SK-N-SH (cell line): ENCODE measurements around the gene PSKH1. TPM values are rescaled to one million over a fixed set of nuclear protein-coding genes. Genes with fewer than 3 reads are reported as not detected.
A peak's percentile ranks its signal among the peaks of the same experiment; 100 is the strongest.

Experiments used
- CHD2 ChIP-seq: fragments of 150-350 bp; IDR thresholded peaks from 2 replicates; pipeline ENCODE4 v1.6.1; 2018; ENCODE audit warnings: low read length; ENCODE audit not compliant: partially characterized antibody
- CTCF ChIP-seq: fragments of 200-600 bp; sonication (generic); IDR thresholded peaks from 2 replicates; pipeline ENCODE4 v1.6.1; 2017; ENCODE audit warnings: antibody characterized with exemption, mild to moderate bottlenecking, moderate library complexity
- ELF1 ChIP-seq: IDR thresholded peaks from 2 replicates; pipeline ENCODE4 v1.4.0; 2012
- EP300 ChIP-seq, 2 experiments: IDR thresholded peaks; 2 replicates each; pipeline versions ENCODE4 v1.4.0 to v1.6.1; 2012; ENCODE audit warnings: borderline replicate concordance in 1 of 2, low read depth in 1 of 2, low read length in 1 of 2
- EZH2phosphoT487 ChIP-seq: fragments of 200-600 bp; sonication (generic); IDR thresholded peaks from 2 replicates; pipeline ENCODE4 v1.6.1; 2017; ENCODE audit warnings: low read depth, mixed run types, mild to moderate bottlenecking, antibody characterized with exemption, moderate library complexity, borderline replicate concordance
- FOSL2 ChIP-seq: IDR thresholded peaks from 2 replicates; pipeline ENCODE4 v1.4.0; 2012; ENCODE audit warnings: low read depth, mild to moderate bottlenecking, moderate library complexity, borderline replicate concordance
- FOXJ3 ChIP-seq: sonication (generic); formaldehyde crosslinking; IDR thresholded peaks from 2 replicates; pipeline ENCODE4 v1.5.1; 2020; ENCODE audit warnings: mild to moderate bottlenecking, missing genetic modification reagents
- GABPA ChIP-seq: IDR thresholded peaks from 2 replicates; pipeline ENCODE4 v1.4.0; 2012; ENCODE audit warnings: low read depth, mild to moderate bottlenecking
- IRF3 ChIP-seq: fragments of 150-350 bp; IDR thresholded peaks from 2 replicates; pipeline ENCODE4 v1.6.1; 2016; ENCODE audit warnings: mild to moderate bottlenecking, low read depth, low read length
- JUND ChIP-seq: IDR thresholded peaks from 2 replicates; pipeline ENCODE4 v1.4.0; 2012
- MEF2A ChIP-seq: IDR thresholded peaks from 2 replicates; pipeline ENCODE4 v1.4.0; 2012; ENCODE audit warnings: low read depth, borderline replicate concordance
- MXI1 ChIP-seq: IDR thresholded peaks from 2 replicates; pipeline ENCODE4 v1.6.1; 2012; ENCODE audit warnings: mild to moderate bottlenecking, low read depth, low read length, improper control_type of control experiment
- NFIC ChIP-seq: IDR thresholded peaks from 2 replicates; pipeline ENCODE4 v1.4.0; 2012; ENCODE audit warnings: borderline replicate concordance
- POLR2AphosphoS5 ChIP-seq: IDR thresholded peaks from 2 replicates; pipeline ENCODE4 v1.6.1; 2012; ENCODE audit warnings: low read depth, low read length
- RFX5 ChIP-seq: IDR thresholded peaks from 2 replicates; pipeline ENCODE4 v1.6.1; 2012; ENCODE audit warnings: mild to moderate bottlenecking, improper control_type of control experiment, low read length
- RXRA ChIP-seq: IDR thresholded peaks from 2 replicates; pipeline ENCODE4 v1.4.0; 2012; ENCODE audit warnings: low read depth, mild to moderate bottlenecking, borderline replicate concordance
- TAF1 ChIP-seq: IDR thresholded peaks from 2 replicates; pipeline ENCODE4 v1.6.1; 2012; ENCODE audit warnings: low read depth, mild to moderate bottlenecking, low read length, moderate library complexity, borderline replicate concordance
- TCF12 ChIP-seq: IDR thresholded peaks from 2 replicates; pipeline ENCODE4 v1.4.0; 2012
- TEAD4 ChIP-seq: IDR thresholded peaks from 2 replicates; pipeline ENCODE4 v1.4.0; 2012; ENCODE audit warnings: mild to moderate bottlenecking, borderline replicate concordance; ENCODE audit not compliant: insufficient read depth
- YY1 ChIP-seq: IDR thresholded peaks from 2 replicates; pipeline ENCODE4 v1.4.0; 2012; ENCODE audit warnings: low read depth, mild to moderate bottlenecking
- polyA plus RNA-seq, 3 experiments: library from polyadenylated mRNA; depleted of rRNA; stranded (reverse); fragments of >200 nt; gene quantifications; 2 replicates each; pipeline ENCODE4 v1.2.3, GENCODE V29; 2012
- TF ChIP-seq, protein P1 (sequence below): IDR thresholded peaks from 2 replicates; pipeline ENCODE4 v1.6.1; 2012; ENCODE audit warnings: mild to moderate bottlenecking, low read depth, low read length, moderate library complexity

The PSKH1 gene
- polyA plus RNA-seq, 1 of the 3 experiments (the other 2 are of a cell fraction) = 30.1 TPM

DNA sequence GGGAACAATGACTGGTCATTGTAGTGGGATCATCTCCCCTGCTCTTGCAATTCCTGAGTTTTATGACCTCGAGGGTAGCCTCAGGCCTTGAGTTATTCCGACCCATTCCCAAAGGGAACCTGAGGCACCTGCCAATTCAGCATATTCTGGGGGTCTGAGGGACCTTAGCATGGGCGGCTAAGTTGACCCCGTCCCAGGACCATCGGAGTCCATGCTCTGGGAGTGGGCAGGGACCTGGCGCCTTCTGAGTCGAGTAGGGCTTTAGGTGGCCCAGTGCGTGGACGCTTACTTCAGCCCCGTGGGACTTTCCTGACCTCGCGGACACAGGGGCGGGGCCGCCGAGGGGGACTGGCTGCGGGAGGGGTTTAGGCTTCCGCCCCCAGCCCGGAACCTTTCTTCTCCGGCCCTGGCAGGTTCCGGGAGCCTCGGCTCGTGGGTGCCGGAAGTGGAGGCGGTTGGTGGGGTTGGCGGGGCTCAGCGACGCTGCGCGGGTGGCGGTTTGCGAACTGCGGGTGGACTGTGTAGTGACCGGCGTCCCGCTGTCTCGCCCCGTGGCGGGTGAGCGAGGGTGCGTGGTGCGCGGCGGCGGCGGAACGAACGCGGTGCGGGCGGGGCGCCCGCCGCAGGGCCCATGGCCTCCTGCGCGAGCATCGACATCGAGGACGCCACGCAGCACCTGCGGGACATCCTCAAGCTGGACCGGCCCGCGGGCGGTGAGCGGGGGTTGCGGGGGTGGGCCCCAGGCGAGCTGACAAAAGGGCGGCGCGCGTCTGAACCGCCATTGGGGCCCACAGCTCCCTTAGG lies 20.2 kb upstream of the PSKH1 start, which contains the start of gene EDC4 (continued):
- TF ChIP-seq TAF1 (peak; percentile 85), MXI1 (peak; percentile 49; the same call in 1 of the 2 replicates), EP300 (IDR thresholded peaks at IDR 0.05; ENCODE audit: borderline replicate concordance in 1 of 2, low read depth in 1 of 2, low read length in 1 of 2) (peak in 1 of 2 experiments; percentile 54; a peak in 1 of 4 replicates), TEAD4 (no peak), NFIC (peak; percentile 33; the same call in 1 of the 2 replicates), EZH2phosphoT487 (no peak), CTCF (no peak), IRF3 (no peak), CHD2 (peak; percentile 88), POLR2AphosphoS5 (peak; percentile 91), MEF2A (no peak), TCF12 (no peak), RXRA (no peak), FOXJ3 (no peak), FOSL2 (peak; percentile 33; the same call in 1 of the 2 replicates), JUND (peak; percentile 32; the same call in 1 of the 2 replicates), RFX5 (no peak), GABPA (peak; percentile 90), YY1 (peak; percentile 29; the same call in 1 of the 2 replicates), ELF1 (peak; percentile 73)
- TF ChIP-seq, protein P1, sequence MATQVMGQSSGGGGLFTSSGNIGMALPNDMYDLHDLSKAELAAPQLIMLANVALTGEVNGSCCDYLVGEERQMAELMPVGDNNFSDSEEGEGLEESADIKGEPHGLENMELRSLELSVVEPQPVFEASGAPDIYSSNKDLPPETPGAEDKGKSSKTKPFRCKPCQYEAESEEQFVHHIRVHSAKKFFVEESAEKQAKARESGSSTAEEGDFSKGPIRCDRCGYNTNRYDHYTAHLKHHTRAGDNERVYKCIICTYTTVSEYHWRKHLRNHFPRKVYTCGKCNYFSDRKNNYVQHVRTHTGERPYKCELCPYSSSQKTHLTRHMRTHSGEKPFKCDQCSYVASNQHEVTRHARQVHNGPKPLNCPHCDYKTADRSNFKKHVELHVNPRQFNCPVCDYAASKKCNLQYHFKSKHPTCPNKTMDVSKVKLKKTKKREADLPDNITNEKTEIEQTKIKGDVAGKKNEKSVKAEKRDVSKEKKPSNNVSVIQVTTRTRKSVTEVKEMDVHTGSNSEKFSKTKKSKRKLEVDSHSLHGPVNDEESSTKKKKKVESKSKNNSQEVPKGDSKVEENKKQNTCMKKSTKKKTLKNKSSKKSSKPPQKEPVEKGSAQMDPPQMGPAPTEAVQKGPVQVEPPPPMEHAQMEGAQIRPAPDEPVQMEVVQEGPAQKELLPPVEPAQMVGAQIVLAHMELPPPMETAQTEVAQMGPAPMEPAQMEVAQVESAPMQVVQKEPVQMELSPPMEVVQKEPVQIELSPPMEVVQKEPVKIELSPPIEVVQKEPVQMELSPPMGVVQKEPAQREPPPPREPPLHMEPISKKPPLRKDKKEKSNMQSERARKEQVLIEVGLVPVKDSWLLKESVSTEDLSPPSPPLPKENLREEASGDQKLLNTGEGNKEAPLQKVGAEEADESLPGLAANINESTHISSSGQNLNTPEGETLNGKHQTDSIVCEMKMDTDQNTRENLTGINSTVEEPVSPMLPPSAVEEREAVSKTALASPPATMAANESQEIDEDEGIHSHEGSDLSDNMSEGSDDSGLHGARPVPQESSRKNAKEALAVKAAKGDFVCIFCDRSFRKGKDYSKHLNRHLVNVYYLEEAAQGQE = peak; percentile 30; the same call in 1 of the 2 replicates
- TF ChIP-seq, all 33 proteins: peak for 16
